Neutrophil (primary cell): ENCODE results near the gene CCNB1.
A peak's percentile ranks its signal among the peaks of the same experiment; 100 is the strongest.
"Not testable (repeated sequence)": the region's sequence is repeated elsewhere in the genome, so short reads cannot be mapped to it uniquely, and the experiment has no call there.

Experiments used
- H3K27ac ChIP-seq: fragments of 200-600 bp; sonication (generic); 2 replicates; pipeline ENCODE4 v1.5.1; 2016; ENCODE audit warnings: mild to moderate bottlenecking, moderate library complexity
- H3K27me3 ChIP-seq: fragments of 200-600 bp; sonication (generic); 2 replicates; pipeline ENCODE4 v1.6.0; 2016; ENCODE audit warnings: mild to moderate bottlenecking
- H3K36me3 ChIP-seq: fragments of 200-600 bp; sonication (generic); 2 replicates; pipeline ENCODE4 v1.5.1; 2017
- H3K4me1 ChIP-seq, 2 experiments: fragments of 200-600 bp in 1 of 2; sonication (generic) in 1 of 2; 1 replicate in 1 of 2; 2 replicates in 1 of 2; pipeline versions ENCODE4 v1.5.1 to v1.6.1; 2013 to 2016; ENCODE audit warnings: low read depth in 1 of 2, low read length in 1 of 2, mild to moderate bottlenecking in 1 of 2, moderate library complexity in 1 of 2; ENCODE audit not compliant: control insufficient read depth in 1 of 2, insufficient read depth in 1 of 2
- H3K4me3 ChIP-seq, 2 experiments: fragments of 200-600 bp in 1 of 2; sonication (generic) in 1 of 2; 1 replicate in 1 of 2; 2 replicates in 1 of 2; pipeline ENCODE4 v1.5.1; 2013 to 2016; ENCODE audit warnings: low read depth in 1 of 2, low read length in 1 of 2, mild to moderate bottlenecking in 1 of 2, moderate library complexity in 1 of 2
- H3K9me3 ChIP-seq: fragments of 200-600 bp; sonication (generic); 2 replicates; pipeline ENCODE4 v1.5.1; 2016
- CTCF ChIP-seq: fragments of 200-600 bp; sonication (generic); IDR thresholded peaks from 2 replicates; pipeline ENCODE4 v1.5.1; 2016; ENCODE audit warnings: antibody characterized with exemption

CCNB1 gene

GRCh38 chr5:69167493-69167855 is 524 bp downstream of the CCNB1 start:
- peak overlapping the region; percentile 91 to 94 for H3K4me3 ChIP-seq
- no peak for TF ChIP-seq CTCF
- H3K4me1 ChIP-seq, result peaks cover 21 to 23% of the 10 kb centered on the region in 2 experiments
- H3K36me3 ChIP-seq, result peaks cover 11% of the 10 kb centered on the region
- no peaks in the 10 kb centered on the region for H3K27me3 ChIP-seq
- no peaks in the 10 kb centered on the region for H3K9me3 ChIP-seq
- H3K27ac ChIP-seq, result peak overlapping the region; percentile 69

GRCh38 chr5:69167929-69168328 is 979 bp downstream of the CCNB1 start:
- peaks cover 12% of the 10 kb centered on the region for H3K36me3 ChIP-seq
- peaks cover 21 to 23% of the 10 kb centered on the region in 2 experiments for H3K4me1 ChIP-seq

GRCh38 chr5:69170495-69170894 is 3.5 kb downstream of the CCNB1 start:
- Histone ChIP-seq H3K27me3 (no peaks in the 10 kb centered on the region), H3K27ac (no peak overlapping the region), H3K4me3 (no peak overlapping the region), H3K9me3 (no peaks in the 10 kb centered on the region), H3K36me3 (peaks cover 37% of the 10 kb centered on the region), H3K4me1 (peaks cover 21 to 23% of the 10 kb centered on the region in 2 experiments)
- no peak for TF ChIP-seq CTCF

More at GRCh38 chr5:69167929-69168328, 979 bp downstream of the CCNB1 start:
- H3K27me3 ChIP-seq, result no peaks in the 10 kb centered on the region
- H3K9me3 ChIP-seq, result no peaks in the 10 kb centered on the region
- H3K4me3 ChIP-seq, result peak overlapping the region; percentile 91 to 94
- H3K27ac ChIP-seq, result no peak overlapping the region
- no peak for TF ChIP-seq CTCF

GRCh38 chr5:69170969-69171368 is 4.0 kb downstream of the CCNB1 start:
- TF ChIP-seq CTCF, result no peak
- Histone ChIP-seq H3K4me3 (no peak overlapping the region), H3K36me3 (peaks cover 41% of the 10 kb centered on the region)

GRCh38 chr5:69181659-69182293 is 14.8 kb downstream of the CCNB1 start:
- not testable (repeated sequence) for H3K4me1 ChIP-seq, H3K4me3 ChIP-seq, H3K27ac ChIP-seq, H3K27me3 ChIP-seq, H3K9me3 ChIP-seq
- H3K36me3 ChIP-seq, result peaks cover 15% of the 10 kb centered on the region

More at GRCh38 chr5:69170969-69171368, 4.0 kb downstream of the CCNB1 start:
- Histone ChIP-seq H3K27me3 (no peaks in the 10 kb centered on the region), H3K4me1 (peaks cover 21 to 23% of the 10 kb centered on the region in 2 experiments), H3K9me3 (no peaks in the 10 kb centered on the region), H3K27ac (no peak overlapping the region)

GRCh38 chr5:69184621-69185020 is 17.7 kb downstream of the CCNB1 start:
- H3K9me3 ChIP-seq, result no peaks in the 10 kb centered on the region

More at GRCh38 chr5:69184621-69185020, 17.7 kb downstream of the CCNB1 start:
- TF ChIP-seq CTCF, result no peak
- H3K4me1 ChIP-seq, result peaks cover 6 to 8% of the 10 kb centered on the region in 2 experiments
- no peak overlapping the region for H3K4me3 ChIP-seq
- H3K36me3 ChIP-seq, result no peaks in the 10 kb centered on the region
- H3K27ac ChIP-seq, result no peak overlapping the region
- H3K27me3 ChIP-seq, result no peaks in the 10 kb centered on the region
